KMS-11 (cell line): ENCODE measurements around the gene VAV2.

ENCODE experiments used
- H2AFZ ChIP-seq: fragments of 200-600 bp; sonication (generic); 2 replicates; pipeline ENCODE4 v1.6.1; 2016; ENCODE audit warnings: antibody characterized with exemption, mixed run types, low read depth
- H3K27ac ChIP-seq: fragments of 200-600 bp; sonication (generic); 2 replicates; pipeline ENCODE4 v1.6.1; 2016; ENCODE audit warnings: mild to moderate bottlenecking, mixed run types
- H3K27me3 ChIP-seq: fragments of 200-600 bp; sonication (generic); 2 replicates; pipeline ENCODE4 v1.6.1; 2017; ENCODE audit warnings: mild to moderate bottlenecking, low read depth, mixed run types, moderate library complexity; ENCODE audit not compliant: insufficient read depth
- H3K36me3 ChIP-seq: fragments of 200-600 bp; sonication (generic); 2 replicates; pipeline ENCODE4 v1.6.1; 2017; ENCODE audit warnings: mild to moderate bottlenecking, mixed run types; ENCODE audit not compliant: insufficient read depth
- H3K4me1 ChIP-seq: fragments of 200-600 bp; sonication (generic); 2 replicates; pipeline ENCODE4 v1.6.1; 2016; ENCODE audit warnings: mild to moderate bottlenecking, low read depth, mixed run types; ENCODE audit not compliant: poor library complexity, severe bottlenecking
- H3K4me2 ChIP-seq: fragments of 200-600 bp; sonication (generic); 2 replicates; pipeline ENCODE4 v1.7.0; 2016; ENCODE audit warnings: mild to moderate bottlenecking, mixed run types
- H3K4me3 ChIP-seq: fragments of 200-600 bp; sonication (generic); IDR thresholded peaks from 2 replicates; pipeline ENCODE4 v1.6.1; 2017; ENCODE audit warnings: low read depth, low read length, mixed read lengths; ENCODE audit not compliant: insufficient read depth
- H3K79me2 ChIP-seq: fragments of 200-600 bp; sonication (generic); 2 replicates; pipeline ENCODE4 v1.6.1; 2016; ENCODE audit warnings: low read depth, mixed run types; ENCODE audit not compliant: insufficient read depth
- H3K9ac ChIP-seq: fragments of 200-600 bp; sonication (generic); 2 replicates; pipeline ENCODE4 v1.6.1; 2016; ENCODE audit warnings: mild to moderate bottlenecking, mixed run types
- H4K20me1 ChIP-seq: fragments of 200-600 bp; sonication (generic); 2 replicates; pipeline ENCODE4 v1.6.1; 2016; ENCODE audit warnings: mild to moderate bottlenecking, mixed run types; ENCODE audit not compliant: insufficient read depth
- TF ChIP-seq, protein P1 (sequence below): fragments of 200-600 bp; sonication (generic); conservative IDR thresholded peaks from 2 replicates; pipeline ENCODE4 v1.6.1; 2017; ENCODE audit warnings: low read depth, mild to moderate bottlenecking, antibody characterized with exemption, low read length, moderate library complexity, mixed read lengths

VAV2 gene

DNA sequence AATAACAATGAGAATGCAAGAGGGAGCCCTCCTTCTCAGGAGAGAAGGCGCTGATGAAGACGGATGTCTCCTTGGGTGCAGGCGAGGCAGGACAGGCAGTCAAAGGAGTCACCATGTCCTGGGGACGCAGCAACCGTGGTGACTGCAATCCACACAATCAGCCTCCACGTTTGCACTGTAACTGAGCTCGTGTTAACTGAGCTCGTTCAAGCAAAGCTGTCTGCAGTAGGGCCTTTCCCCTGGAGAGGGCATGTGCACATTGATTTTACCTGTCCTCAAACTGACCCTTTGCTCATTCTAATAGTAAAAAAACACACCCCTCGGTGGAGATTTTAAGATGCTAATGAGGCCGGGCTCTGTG, 256.7 kb downstream of the VAV2 start:
- H3K27ac ChIP-seq, result no peak overlapping the region
- peaks cover 65% of the 10 kb centered on the region for H3K27me3 ChIP-seq
- no peaks in the 10 kb centered on the region for H3K79me2 ChIP-seq
- no peaks in the 10 kb centered on the region for H3K4me1 ChIP-seq
- no peak overlapping the region for H3K4me2 ChIP-seq
- TF ChIP-seq, protein P1, sequence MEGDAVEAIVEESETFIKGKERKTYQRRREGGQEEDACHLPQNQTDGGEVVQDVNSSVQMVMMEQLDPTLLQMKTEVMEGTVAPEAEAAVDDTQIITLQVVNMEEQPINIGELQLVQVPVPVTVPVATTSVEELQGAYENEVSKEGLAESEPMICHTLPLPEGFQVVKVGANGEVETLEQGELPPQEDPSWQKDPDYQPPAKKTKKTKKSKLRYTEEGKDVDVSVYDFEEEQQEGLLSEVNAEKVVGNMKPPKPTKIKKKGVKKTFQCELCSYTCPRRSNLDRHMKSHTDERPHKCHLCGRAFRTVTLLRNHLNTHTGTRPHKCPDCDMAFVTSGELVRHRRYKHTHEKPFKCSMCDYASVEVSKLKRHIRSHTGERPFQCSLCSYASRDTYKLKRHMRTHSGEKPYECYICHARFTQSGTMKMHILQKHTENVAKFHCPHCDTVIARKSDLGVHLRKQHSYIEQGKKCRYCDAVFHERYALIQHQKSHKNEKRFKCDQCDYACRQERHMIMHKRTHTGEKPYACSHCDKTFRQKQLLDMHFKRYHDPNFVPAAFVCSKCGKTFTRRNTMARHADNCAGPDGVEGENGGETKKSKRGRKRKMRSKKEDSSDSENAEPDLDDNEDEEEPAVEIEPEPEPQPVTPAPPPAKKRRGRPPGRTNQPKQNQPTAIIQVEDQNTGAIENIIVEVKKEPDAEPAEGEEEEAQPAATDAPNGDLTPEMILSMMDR, result no peak
- no peak overlapping the region for H3K9ac ChIP-seq
- H3K4me3 ChIP-seq, result no peak overlapping the region
- no peak overlapping the region for H2AFZ ChIP-seq
- no peaks in the 10 kb centered on the region for H4K20me1 ChIP-seq
- no peaks in the 10 kb centered on the region for H3K36me3 ChIP-seq

DNA sequence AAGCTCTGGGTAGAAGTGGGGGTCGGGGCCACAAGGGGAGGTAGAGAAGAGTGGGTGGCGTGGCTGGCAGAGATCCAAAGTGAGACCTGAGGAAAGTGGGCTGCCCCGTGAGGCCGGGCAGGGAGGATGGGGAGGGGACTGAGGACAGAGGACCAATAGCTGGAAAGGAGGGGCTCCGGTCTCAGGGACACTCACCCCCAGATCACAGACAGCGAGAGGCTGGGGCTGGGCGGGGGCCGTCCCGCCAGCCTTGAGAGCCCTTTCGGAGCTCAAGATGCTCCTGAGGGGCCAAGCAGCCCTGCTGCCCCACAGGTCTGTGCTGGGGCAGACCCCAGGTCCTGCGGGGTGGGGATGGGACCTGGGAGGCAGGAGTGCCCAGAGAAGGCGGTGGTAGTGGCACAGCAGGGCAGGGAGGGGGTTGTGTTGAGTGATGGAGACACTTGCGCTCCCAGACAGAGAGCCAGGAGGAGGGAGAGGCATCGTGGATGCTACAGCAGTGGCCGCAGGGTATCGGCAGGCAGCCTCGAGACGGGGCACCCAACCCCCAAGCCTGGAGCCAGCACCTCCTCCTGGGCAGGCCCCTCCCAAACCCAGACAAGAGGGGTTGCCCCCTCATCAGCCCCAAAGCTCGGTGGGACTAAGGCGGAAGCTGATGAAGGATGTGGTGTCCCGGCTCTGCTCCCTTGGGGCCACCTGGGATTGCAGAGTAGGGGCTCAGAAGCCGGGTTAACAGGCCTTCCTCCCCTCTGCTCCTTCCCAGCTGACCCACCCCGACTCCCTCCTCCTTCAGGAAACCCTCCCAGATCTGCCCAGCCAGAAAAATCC, 257.3 kb downstream of the VAV2 start:
- Histone ChIP-seq H3K4me3 (no peak overlapping the region), H2AFZ (no peak overlapping the region), H3K27me3 (peaks cover 62% of the 10 kb centered on the region), H3K79me2 (no peaks in the 10 kb centered on the region), H3K4me2 (no peak overlapping the region), H3K27ac (no peak overlapping the region), H4K20me1 (no peaks in the 10 kb centered on the region), H3K4me1 (no peaks in the 10 kb centered on the region), H3K9ac (no peak overlapping the region), H3K36me3 (no peaks in the 10 kb centered on the region)
- TF ChIP-seq, protein P1, result no peak

DNA sequence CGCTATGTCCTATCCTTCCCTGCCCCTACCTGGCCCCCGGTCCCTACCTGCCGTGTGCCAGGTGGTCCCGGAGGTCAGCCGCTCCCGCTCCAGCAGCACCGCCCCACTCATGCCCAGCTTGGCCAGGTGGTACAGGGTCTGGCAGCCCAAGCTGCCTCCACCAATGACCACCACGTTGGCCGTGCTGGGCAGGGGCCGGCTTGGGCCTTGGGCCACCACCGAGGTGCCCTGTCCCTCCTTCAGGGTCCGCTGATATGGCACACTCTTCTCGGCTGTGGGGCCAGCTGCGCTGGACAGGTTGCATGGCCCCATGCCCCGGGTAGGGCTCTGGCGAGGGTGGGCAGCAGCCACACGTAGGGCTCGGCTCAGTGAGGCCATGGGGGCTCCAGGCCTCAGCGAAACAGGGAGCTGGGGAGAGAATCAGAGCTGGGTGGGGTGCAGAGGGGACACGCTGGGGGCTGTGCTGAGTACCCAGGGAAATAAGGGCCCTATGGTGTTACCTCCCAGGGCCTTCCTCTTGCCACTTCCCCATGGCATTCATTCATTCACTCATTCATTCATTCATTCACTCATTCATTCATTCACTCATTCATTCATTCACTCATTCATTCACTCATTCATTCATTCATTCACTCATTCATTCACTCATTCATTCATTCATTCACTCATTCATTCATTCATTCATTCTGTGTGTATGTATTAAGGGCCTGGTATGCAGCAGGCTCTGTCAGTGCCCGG, 258.2 kb downstream of the VAV2 start:
- Histone ChIP-seq H2AFZ (no peak overlapping the region), H3K79me2 (no peaks in the 10 kb centered on the region), H3K36me3 (no peaks in the 10 kb centered on the region), H3K27me3 (peaks cover 61% of the 10 kb centered on the region), H3K4me2 (no peak overlapping the region), H3K9ac (no peak overlapping the region), H4K20me1 (no peaks in the 10 kb centered on the region), H3K4me3 (no peak overlapping the region), H3K27ac (no peak overlapping the region), H3K4me1 (no peaks in the 10 kb centered on the region)
- TF ChIP-seq, protein P1, result no peak

DNA sequence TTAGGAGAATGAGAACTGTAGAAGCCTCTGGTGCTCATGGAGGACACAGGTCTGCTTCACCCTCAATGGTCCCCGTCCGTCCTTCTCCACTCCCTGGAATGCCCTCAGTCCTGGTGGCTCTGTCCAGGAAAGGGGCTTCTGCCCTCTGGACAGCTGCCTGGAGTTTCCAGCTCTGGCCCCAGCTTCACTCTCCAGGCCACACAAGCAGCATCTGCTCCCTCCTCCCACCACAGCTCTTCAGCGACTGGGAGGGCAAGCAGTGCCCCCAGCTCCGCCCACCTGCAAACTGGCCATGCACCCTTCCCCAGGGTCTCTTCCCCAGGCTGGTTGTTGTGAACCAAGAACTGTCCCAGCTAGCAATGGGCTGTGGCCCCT, 258.7 kb downstream of the VAV2 start:
- Histone ChIP-seq H2AFZ (no peak overlapping the region), H3K79me2 (no peaks in the 10 kb centered on the region), H4K20me1 (no peaks in the 10 kb centered on the region), H3K4me1 (no peaks in the 10 kb centered on the region), H3K36me3 (no peaks in the 10 kb centered on the region), H3K4me2 (no peak overlapping the region), H3K27me3 (peaks cover 58% of the 10 kb centered on the region), H3K4me3 (no peak overlapping the region), H3K9ac (no peak overlapping the region), H3K27ac (no peak overlapping the region)
- TF ChIP-seq, protein P1, result no peak
